SIG-M5 treated with dmso at 0.1 percent for 504 hours (cell line): ENCODE data around the gene NCAM1.
"Not testable (repeated sequence)": the region's sequence is repeated elsewhere in the genome, so short reads cannot be mapped to it uniquely, and the experiment has no call there.

ENCODE experiments used
- DNase-seq: peaks from one replicate; lab custom pipeline; 2025; ENCODE audit not compliant: unreplicated experiment; lab: John Stamatoyannopoulos, UW

The NCAM1 gene

GRCh38 chr11:113296447-113297205 lies 335.4 kb downstream of the NCAM1 start:
- no peak for DNase-seq

- not testable (repeated sequence) for DNase-seq
These were observed 337.3 kb downstream of the NCAM1 start for GRCh38 chr11:113298496-113298895.

- no peak for DNase-seq
These were observed 343.7 kb downstream of the NCAM1 start for GRCh38 chr11:113304916-113305315.

DNA sequence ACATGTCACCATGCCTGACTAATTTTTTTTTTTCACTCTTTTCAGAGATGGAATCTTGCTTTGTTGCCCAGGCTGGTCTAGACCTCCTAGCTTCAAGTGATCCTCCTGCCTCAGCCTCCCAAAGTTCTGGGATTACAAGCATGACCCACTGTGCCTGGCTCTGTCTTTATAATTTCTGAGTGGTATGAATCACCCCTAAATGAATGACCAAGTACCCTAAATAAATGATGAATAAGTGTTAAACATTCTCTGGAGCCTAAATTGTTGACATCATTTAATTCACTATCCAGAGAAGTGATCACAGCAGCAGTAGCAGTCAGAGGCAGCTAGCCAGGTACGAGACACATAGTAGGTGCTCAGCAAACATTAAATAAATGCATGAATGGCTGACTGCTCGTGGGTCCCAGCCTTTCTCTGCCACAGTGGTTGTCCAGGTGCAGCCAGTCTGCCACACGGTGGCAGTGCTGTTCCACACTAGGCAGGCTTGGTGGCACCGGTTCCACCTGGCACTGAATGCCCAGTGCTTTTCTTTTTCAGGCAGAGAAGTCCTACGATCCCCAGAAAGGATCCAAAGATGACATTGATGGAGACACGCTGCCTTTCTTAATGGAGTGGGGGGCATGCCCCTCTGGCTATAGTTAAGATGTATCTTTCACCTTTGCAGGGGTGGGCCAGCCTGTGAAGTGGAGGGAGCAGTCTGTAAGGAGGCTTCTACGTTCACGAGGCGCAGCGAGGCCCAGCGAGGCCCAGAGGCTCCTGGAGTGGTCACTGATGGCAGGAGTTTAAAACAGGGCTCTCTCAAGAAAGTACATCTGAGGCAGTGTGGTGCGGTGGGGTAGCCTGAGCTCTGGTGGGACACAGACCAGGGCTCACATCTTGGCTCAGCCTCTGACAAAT lies 344.5 kb downstream of the NCAM1 start:
- peak; percentile 26 for DNase-seq

- no peak for DNase-seq
These were observed 347.4 kb downstream of the NCAM1 start for GRCh38 chr11:113308601-113309000.

DNA sequence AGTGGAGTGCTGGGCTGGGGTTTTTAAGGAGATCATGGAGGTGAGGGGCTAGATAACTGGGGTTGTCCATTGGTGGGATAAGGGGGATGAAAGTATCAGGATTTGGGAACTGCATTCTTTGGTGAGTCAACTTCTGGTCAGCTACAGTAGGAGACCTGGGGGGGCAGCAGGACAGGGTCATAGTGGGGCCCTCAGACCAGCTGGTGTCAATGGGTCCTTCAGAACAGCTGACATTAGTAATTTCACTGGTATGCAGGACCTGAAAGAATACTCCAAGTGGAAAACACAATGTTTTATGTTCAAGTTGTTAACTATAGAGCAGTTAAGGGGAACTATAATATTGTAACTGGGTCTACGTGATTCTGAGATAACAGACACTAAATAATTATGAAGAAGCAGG lies 350.3 kb downstream of the NCAM1 start:
- DNase-seq: no peak

- DNase-seq: no peak
These were observed 352.4 kb downstream of the NCAM1 start for GRCh38 chr11:113313601-113314000.

- no peak for DNase-seq
These were observed 352.8 kb downstream of the NCAM1 start for GRCh38 chr11:113314065-113314388.

DNA sequence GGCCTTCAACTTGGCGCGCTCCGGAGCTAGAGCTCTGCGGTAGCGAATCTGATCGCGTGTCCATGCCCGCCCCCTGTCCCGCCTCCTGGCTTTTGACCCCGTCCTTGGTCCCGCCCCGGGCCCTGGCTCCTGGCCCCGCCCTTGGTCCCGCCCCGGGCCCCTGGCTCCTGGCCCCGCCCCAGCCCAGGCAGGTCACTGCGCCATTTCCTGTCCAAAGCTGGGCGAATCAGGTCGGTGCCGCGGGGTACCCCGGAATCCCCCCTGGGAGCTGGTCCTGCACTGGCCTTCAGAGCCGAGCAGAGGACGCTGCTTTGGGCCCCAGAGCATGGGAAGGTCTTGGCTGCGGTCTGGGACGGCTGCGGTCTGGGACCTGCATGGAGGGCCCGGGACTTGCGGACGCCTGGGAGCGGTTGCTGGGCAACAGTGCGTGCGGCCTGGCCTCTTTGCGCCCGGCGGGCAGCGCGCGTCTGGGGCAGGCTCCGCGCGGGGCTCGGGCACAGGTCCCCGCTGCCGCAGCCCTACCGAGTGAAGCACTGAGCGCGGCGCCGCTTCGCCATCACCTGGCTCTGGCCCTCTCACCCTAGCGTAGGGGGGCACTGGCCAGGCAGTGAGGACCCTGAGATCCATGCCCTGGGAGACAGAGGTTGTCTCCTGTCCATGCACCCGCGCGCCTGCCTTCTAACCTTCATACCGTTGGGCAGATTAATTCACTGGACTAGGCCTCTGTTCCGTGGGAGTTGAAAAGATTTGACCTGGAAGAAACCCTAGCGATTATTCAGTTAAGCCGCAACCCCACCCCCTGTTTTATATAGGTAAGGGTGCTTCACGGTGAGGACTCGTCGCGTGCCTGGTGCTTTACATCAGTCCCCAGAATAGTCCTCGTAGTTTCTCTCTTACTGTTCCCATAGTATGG lies 353.4 kb downstream of the NCAM1 start, which contains the start of gene TTC12:
Gene TTC12 (plus strand): TSS at position 195 of the 913 bp plus-strand sequence. CDS start 1,675 bp downstream, outside the sequence.
- peak; percentile 56 for DNase-seq

DNA sequence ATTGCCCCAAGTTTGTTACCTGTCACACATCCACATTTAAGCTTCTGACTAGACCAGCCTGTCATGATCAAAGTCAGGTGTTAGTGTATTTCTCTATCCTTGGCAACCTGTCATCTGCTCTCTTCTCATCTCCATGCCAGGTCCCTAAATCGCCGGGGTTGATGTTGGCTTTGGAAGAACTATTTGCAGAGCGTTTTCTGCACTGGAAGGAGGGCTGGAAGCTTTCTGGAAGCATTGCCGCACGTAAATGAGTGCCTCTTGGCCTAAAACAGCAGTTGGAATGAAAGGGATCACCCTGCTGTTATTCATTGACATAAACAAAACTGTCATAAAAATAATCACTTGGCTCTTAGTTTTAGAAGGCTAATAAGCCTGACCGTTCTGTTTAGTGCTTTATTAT lies 354.6 kb downstream of the NCAM1 start:
- no peak for DNase-seq

DNA sequence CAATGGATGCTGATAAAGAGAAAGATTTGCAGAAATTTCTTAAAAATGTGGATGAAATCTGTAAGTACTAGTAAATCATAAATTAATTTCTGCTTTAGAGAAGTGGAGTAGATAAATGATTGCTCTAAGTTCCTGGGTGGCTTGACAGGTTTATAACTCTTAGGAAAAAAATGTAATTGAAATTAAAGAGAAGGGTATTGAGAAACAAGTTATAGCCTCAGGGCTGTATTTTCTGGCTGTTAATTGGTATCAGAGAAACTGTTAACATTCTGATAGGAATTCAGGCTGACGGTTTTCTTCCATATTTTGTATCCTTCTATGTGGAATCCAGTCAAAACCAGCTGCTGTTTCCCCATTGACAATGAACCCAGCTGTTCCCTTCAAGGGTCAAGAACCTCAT lies 355.0 kb downstream of the NCAM1 start:
- DNase-seq: no peak

DNA sequence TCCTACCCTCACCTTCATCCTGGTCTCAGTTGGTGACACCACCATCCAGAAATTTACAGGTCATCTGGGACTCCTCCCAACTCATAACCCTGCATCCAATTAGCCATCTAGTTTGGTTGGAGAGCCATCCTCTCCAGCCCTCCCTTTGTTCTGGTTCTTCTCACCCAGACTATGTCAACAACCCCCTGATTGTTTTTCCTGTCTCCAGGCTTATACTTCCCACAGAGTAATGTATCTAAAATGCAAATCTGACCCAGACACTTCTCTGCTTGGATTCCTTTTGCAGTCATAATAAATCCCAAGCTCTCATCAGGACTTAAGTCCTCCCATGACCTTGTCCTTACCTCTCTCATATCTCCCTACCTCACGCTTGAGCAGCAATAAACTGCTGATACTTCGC lies 356.1 kb downstream of the NCAM1 start:
- DNase-seq: no peak

GRCh38 chr11:113319085-113319484 lies 357.9 kb downstream of the NCAM1 start:
- no peak for DNase-seq

GRCh38 chr11:113322158-113322557 lies 360.9 kb downstream of the NCAM1 start:
- DNase-seq: no peak

DNA sequence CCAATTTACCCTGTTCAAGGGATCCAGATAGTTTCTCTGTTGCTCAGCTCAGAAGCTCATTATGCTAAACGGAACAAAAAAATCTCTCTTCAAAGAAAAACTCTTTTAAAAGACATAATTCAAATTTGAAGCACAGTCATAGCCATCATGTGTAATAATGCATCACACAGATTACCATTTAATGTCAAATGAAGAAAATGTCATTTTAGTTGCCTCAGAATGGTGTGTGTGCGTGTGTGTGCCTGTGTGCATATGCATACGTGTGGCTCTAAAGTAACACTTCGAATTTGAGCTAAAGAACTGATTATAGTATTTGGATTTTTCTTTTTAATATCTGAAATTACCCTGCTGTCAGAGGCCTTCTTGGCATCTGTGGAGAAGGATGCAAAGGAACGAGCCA lies 363.0 kb downstream of the NCAM1 start:
- DNase-seq: no peak
